H1 (cell line): ENCODE measurements around the gene NMT2. TPM values are rescaled to one million over a fixed set of nuclear protein-coding genes. Genes with fewer than 3 reads are reported as not detected.

Experiments
- CTCF ChIA-PET: fragments of 300-600 bp; sonication (Branson Sonifier 250); formaldehyde crosslinking; loops from one replicate; lab custom pipeline; 2021; ENCODE audit not compliant: partially characterized antibody; lab: Charles Lee
- POLR2A ChIA-PET: fragments of 300-600 bp; sonication (Branson Sonifier 250); formaldehyde crosslinking; loops from one replicate; lab custom pipeline; 2021; ENCODE audit warnings: inconsistent platforms; ENCODE audit not compliant: partially characterized antibody; lab: Charles Lee
- DNase-seq, 2 experiments: peaks; one replicate each; pipeline versions ENCODE4 v3.0.0 to v3.0.0-alpha.2; 2010 to 2022; ENCODE audit warnings: low spot score in 2 of 2, low read depth in 1 of 2, mixed read lengths in 1 of 2
- FAIRE-seq: peaks from 2 replicates; lab custom pipeline; 2011; peaks lifted over from hg19 to GRCh38; lab: Jason Lieb, UNC
- H2AFZ ChIP-seq: 2 replicates; pipeline ENCODE4 v1.8.1; 2012; ENCODE audit warnings: low read length, inconsistent platforms
- H2AK5ac ChIP-seq: 2 replicates; pipeline ENCODE4 v1.6.1; 2013; ENCODE audit warnings: low read depth, low read length
- H2BK120ac ChIP-seq: replicated peaks from 2 replicates; pipeline ENCODE3; 2013; ENCODE audit warnings: low read depth, low read length, inconsistent platforms
- H2BK12ac ChIP-seq: 2 replicates; pipeline ENCODE4 v1.6.1; 2013; ENCODE audit warnings: low read depth, low read length
- H2BK15ac ChIP-seq: 2 replicates; pipeline ENCODE4 v1.6.1; 2013; ENCODE audit warnings: low read length
- H2BK20ac ChIP-seq: 2 replicates; pipeline ENCODE4 v1.6.1; 2013; ENCODE audit warnings: low read length
- H2BK5ac ChIP-seq: 2 replicates; pipeline ENCODE4 v1.6.1; 2013; ENCODE audit warnings: low read depth, low read length
- H3K14ac ChIP-seq: 2 replicates; pipeline ENCODE4 v1.6.1; 2013; ENCODE audit warnings: inconsistent platforms; ENCODE audit not compliant: insufficient read length
- H3K18ac ChIP-seq: 2 replicates; pipeline ENCODE4 v1.6.1; 2013; ENCODE audit warnings: low read length; ENCODE audit errors: extremely low read depth
- H3K23ac ChIP-seq: 2 replicates; pipeline ENCODE4 v1.6.1; 2013; ENCODE audit warnings: inconsistent platforms; ENCODE audit not compliant: insufficient read length
- H3K23me2 ChIP-seq: 2 replicates; pipeline ENCODE4 v1.6.1; 2013; ENCODE audit warnings: low read depth, low read length
- H3K27ac ChIP-seq: 2 replicates; pipeline ENCODE4 v1.6.1; 2011; ENCODE audit warnings: low read depth, low read length, inconsistent platforms
- H3K27me3 ChIP-seq, 4 experiments: replicated peaks in 1 of 4; 1 replicate in 1 of 4; 2 replicates in 3 of 4; pipeline versions ENCODE4 v1.6.1 to v1.8.1; 2011 to 2013; ENCODE audit warnings: low read length in 3 of 4, mild to moderate bottlenecking in 3 of 4, inconsistent platforms in 2 of 4, mixed read lengths in 2 of 4, moderate library complexity in 1 of 4; ENCODE audit not compliant: control insufficient read depth in 3 of 4, insufficient read depth in 3 of 4; ENCODE audit errors: extremely low read depth in 1 of 4
- H3K36me3 ChIP-seq, 4 experiments: 2 replicates each; pipeline versions ENCODE4 v1.6.1 to v1.8.1; 2011 to 2013; ENCODE audit warnings: mild to moderate bottlenecking in 4 of 4, low read length in 3 of 4, moderate library complexity in 2 of 4, control low read depth in 1 of 4, inconsistent platforms in 1 of 4; ENCODE audit not compliant: insufficient read depth in 4 of 4, control insufficient read depth in 2 of 4
- H3K4ac ChIP-seq: replicated peaks from 2 replicates; pipeline ENCODE3; 2013; ENCODE audit warnings: low read length, low read depth, mixed read lengths, inconsistent platforms; ENCODE audit not compliant: insufficient read length
- H3K4me1 ChIP-seq, 4 experiments: replicated peaks in 1 of 4; 1 replicate in 1 of 4; 2 replicates in 3 of 4; pipeline versions ENCODE4 v1.6.1 to v1.8.1; 2011 to 2013; ENCODE audit warnings: low read length in 3 of 4, inconsistent platforms in 2 of 4, mixed read lengths in 1 of 4; ENCODE audit not compliant: insufficient read depth in 4 of 4, control insufficient read depth in 3 of 4
- H3K4me2 ChIP-seq, 2 experiments: 2 replicates each; pipeline versions ENCODE4 v1.6.1 to v1.8.1; 2011 to 2013; ENCODE audit warnings: low read depth in 2 of 2, low read length in 2 of 2, control low read depth in 1 of 2, inconsistent platforms in 1 of 2, mild to moderate bottlenecking in 1 of 2; ENCODE audit not compliant: insufficient read depth in 1 of 2
- H3K4me3 ChIP-seq, 4 experiments: fragments of 200-600, 300-600 bp in 1 of 4; sonication (generic), shearing (Covaris generic), sonication (Bioruptor Twin) in 1 of 4; 2 replicates each; pipeline versions ENCODE4 v1.5.1 to v1.8.1; 2011 to 2016; ENCODE audit warnings: low read length in 4 of 4, low read depth in 3 of 4, control low read depth in 2 of 4, inconsistent platforms in 2 of 4, mild to moderate bottlenecking in 2 of 4, mixed read lengths in 1 of 4, moderate library complexity in 1 of 4; ENCODE audit not compliant: insufficient read depth in 2 of 4; ENCODE audit errors: extremely low read depth in 1 of 4
- H3K56ac ChIP-seq: replicated peaks from 2 replicates; pipeline ENCODE3; 2013; ENCODE audit warnings: low read depth, mild to moderate bottlenecking, mixed read lengths, low read length, inconsistent platforms; ENCODE audit not compliant: insufficient read length
- H3K79me1 ChIP-seq: 2 replicates; pipeline ENCODE4 v1.6.1; 2013; ENCODE audit warnings: low read depth, low read length, control low read depth
- H3K79me2 ChIP-seq, 2 experiments: 2 replicates each; pipeline versions ENCODE4 v1.6.1 to v1.8.1; 2012 to 2013; ENCODE audit warnings: low read length in 2 of 2, mild to moderate bottlenecking in 2 of 2, inconsistent platforms in 1 of 2; ENCODE audit not compliant: insufficient read depth in 2 of 2, control insufficient read depth in 1 of 2
- H3K9ac ChIP-seq, 4 experiments: replicated peaks in 1 of 4; 1 replicate in 1 of 4; 2 replicates in 3 of 4; pipeline versions ENCODE4 v1.6.1 to v1.8.1; 2011 to 2013; ENCODE audit warnings: low read depth in 3 of 4, low read length in 3 of 4, control low read depth in 2 of 4, mild to moderate bottlenecking in 2 of 4, moderate library complexity in 2 of 4, inconsistent platforms in 1 of 4; ENCODE audit errors: extremely low read depth in 1 of 4
- H3K9me3 ChIP-seq, 2 experiments: 2 replicates each; pipeline versions ENCODE4 v1.6.1 to v1.8.1; 2012 to 2013; ENCODE audit warnings: mild to moderate bottlenecking in 2 of 2, moderate library complexity in 2 of 2, control low read depth in 1 of 2, inconsistent platforms in 1 of 2, low read depth in 1 of 2, low read length in 1 of 2, mixed read lengths in 1 of 2; ENCODE audit not compliant: insufficient read depth in 2 of 2
- H4K20me1 ChIP-seq, 2 experiments: replicated peaks in 1 of 2; 2 replicates each; pipeline versions ENCODE3 to v1.8.1; 2011 to 2013; ENCODE audit warnings: inconsistent platforms in 2 of 2, low read length in 2 of 2, mild to moderate bottlenecking in 1 of 2; ENCODE audit not compliant: insufficient read depth in 2 of 2, control insufficient read depth in 1 of 2
- H4K5ac ChIP-seq: 2 replicates; pipeline ENCODE4 v1.6.1; 2013; ENCODE audit warnings: low read length, low read depth, mixed read lengths, inconsistent platforms; ENCODE audit not compliant: insufficient read length
- H4K8ac ChIP-seq: 2 replicates; pipeline ENCODE4 v1.8.0; 2013; ENCODE audit warnings: mild to moderate bottlenecking, moderate library complexity, low read length, inconsistent platforms; ENCODE audit not compliant: insufficient read depth; ENCODE audit errors: extremely low read depth
- H4K91ac ChIP-seq: replicated peaks from 2 replicates; pipeline ENCODE3; 2013; ENCODE audit warnings: low read length, mixed read lengths, inconsistent platforms; ENCODE audit not compliant: insufficient read length
- CEBPB ChIP-seq: IDR thresholded peaks from 2 replicates; pipeline ENCODE4 v1.6.1; 2012; ENCODE audit warnings: low read depth, low read length
- CHD1 ChIP-seq: IDR thresholded peaks from 2 replicates; pipeline ENCODE4 v1.6.1; 2012; ENCODE audit warnings: low read depth, low read length, improper control_type of control experiment
- CTBP2 ChIP-seq: IDR thresholded peaks from 2 replicates; pipeline ENCODE4 v1.7.0; 2011; ENCODE audit warnings: borderline replicate concordance, mild to moderate bottlenecking, moderate library complexity, mixed read lengths, low read length; ENCODE audit not compliant: insufficient read depth, insufficient read length
- FOSL1 ChIP-seq: IDR thresholded peaks from 2 replicates; pipeline ENCODE4 v1.6.1; 2011; ENCODE audit warnings: mild to moderate bottlenecking, low read depth, low read length, moderate library complexity; ENCODE audit not compliant: insufficient read depth
- POLR2AphosphoS5 ChIP-seq: IDR thresholded peaks from 2 replicates; pipeline ENCODE4 v1.6.1; 2011; ENCODE audit warnings: low read depth, low read length
- WGBS, 2 experiments: shearing (Covaris generic) in 1 of 2; methylation state at CpG; one replicate each; pipeline versions ENCODE4 v1.1.6 to v1.1.7; 2013 to 2015; ENCODE audit warnings: low lambda C conversion rate in 2 of 2, mixed read lengths in 2 of 2, inconsistent platforms in 1 of 2, low coverage in 1 of 2, missing lambda C conversion rate in 1 of 2; ENCODE audit not compliant: insufficient replicate concordance in 2 of 2, insufficient coverage in 1 of 2, insufficient read length in 1 of 2; ENCODE audit errors: extremely low coverage in 1 of 2, missing lambda C conversion rate in 1 of 2; 5-methylcytosine and 5-hydroxymethylcytosine counted together
- polyA plus RNA-seq, 7 experiments: library from polyadenylated mRNA; depleted of rRNA in 3 of 7; stranded (reverse) in 5 of 7; unstranded in 2 of 7; fragments of >200 nt in 5 of 7; fragments of 200-250 nt in 2 of 7; gene quantifications; 1 replicate in 5 of 7; 2 replicates in 1 of 7; 4 replicates in 1 of 7; pipeline versions ENCODE4 v1.2.1 to v1.2.3, GENCODE V29; 2011 to 2013; ENCODE audit warnings: missing spikeins in 2 of 7, mixed read lengths in 2 of 7
- total RNA-seq: library from RNA; stranded (reverse); fragmentation: NEBNext Ultra II Directional; extraction: Animal tissue kit (Norgen Biotek cat#: 25700); gene quantifications from 2 replicates; pipeline ENCODE4 v1.2.1, GENCODE V29; 2021
- TF ChIP-seq, protein P1 (sequence below): IDR thresholded peaks from 2 replicates; pipeline ENCODE4 v1.6.1; 2011; ENCODE audit warnings: low read length, improper control_type of control experiment

NMT2 gene
- total and polyA plus RNA-seq, 2 of the 8 experiments (the other 6 are each of a cell fraction or from before 2014, with no cell fraction given): 4.4 to 15.4 TPM

GRCh38 chr10:15075421-15075820, 93.1 kb downstream of the NMT2 start:
- Histone ChIP-seq H3K27me3 (no peaks in the 10 kb centered on the region), H3K4me1 (no peaks in the 10 kb centered on the region), H3K56ac (no peak overlapping the region), H3K23ac (no peak overlapping the region), H3K14ac (no peak overlapping the region), H2BK15ac (no peak overlapping the region), H3K23me2 (no peaks in the 10 kb centered on the region), H3K9me3 (peaks cover 18 to 23% of the 10 kb centered on the region in 2 experiments), H4K5ac (no peak overlapping the region), H3K18ac (no peak overlapping the region), H3K27ac (no peak overlapping the region), H2BK20ac (no peak overlapping the region), H3K9ac (no peak overlapping the region), H4K20me1 (no peaks in the 10 kb centered on the region), H3K4ac (no peak overlapping the region), H4K91ac (no peak overlapping the region), H3K4me2 (no peak overlapping the region), H3K36me3 (peaks cover 0 to 9% (median 3%) of the 10 kb centered on the region in 4 experiments; a peak in 4 of 8 replicates), H2BK5ac (no peak overlapping the region), H4K8ac (no peak overlapping the region), H3K79me2 (no peaks in the 10 kb centered on the region), H2BK12ac (no peak overlapping the region), H2BK120ac (no peak overlapping the region), H2AFZ (no peak overlapping the region), H2AK5ac (no peak overlapping the region), H3K79me1 (no peaks in the 10 kb centered on the region), H3K4me3 (no peak overlapping the region)
- TF ChIP-seq POLR2AphosphoS5 (no peak), CEBPB (no peak), CHD1 (no peak), CTBP2 (no peak), FOSL1 (no peak)
- TF ChIP-seq, protein P1, sequence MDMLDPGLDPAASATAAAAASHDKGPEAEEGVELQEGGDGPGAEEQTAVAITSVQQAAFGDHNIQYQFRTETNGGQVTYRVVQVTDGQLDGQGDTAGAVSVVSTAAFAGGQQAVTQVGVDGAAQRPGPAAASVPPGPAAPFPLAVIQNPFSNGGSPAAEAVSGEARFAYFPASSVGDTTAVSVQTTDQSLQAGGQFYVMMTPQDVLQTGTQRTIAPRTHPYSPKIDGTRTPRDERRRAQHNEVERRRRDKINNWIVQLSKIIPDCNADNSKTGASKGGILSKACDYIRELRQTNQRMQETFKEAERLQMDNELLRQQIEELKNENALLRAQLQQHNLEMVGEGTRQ: no peak
- ChIA-PET POLR2A (interaction anchor here (0.6 kb wide), 1 partner anchor 9 kb away, joined by 3 read pairs; no protein-coding TSS in a partner anchor), CTCF (no interaction called here)
- DNase-seq: no peak
- no peak for FAIRE-seq
- 89% methylated on average over 3 of the region's 3 CpGs; no CpG with 5 or more reads in 1 of the 2 experiments for WGBS, 2 experiments
